GM12878 (cell line): ENCODE data around the gene OPN1SW. TPM values are rescaled to one million over a fixed set of nuclear protein-coding genes. Genes with fewer than 3 reads are reported as not detected.

ENCODE experiments used
- ATAC-seq: fragments of 200-7000 bp; cut with Tn5 transposase; 3 replicates; pipeline ENCODE4 v1.9.1; 2020; ENCODE audit warnings: mild to moderate bottlenecking, moderate library complexity
- BruUV-seq: library from RNA; stranded (reverse); fragments of 400-500 nt; replicated peaks from 2 replicates; lab custom pipeline; 2021; lab: Mats Ljungman, UMichigan
- CTCF ChIA-PET: fragments of 300-600 bp; sonication (Branson Sonifier 250); formaldehyde crosslinking; extraction: SDS; loops from one replicate; lab custom pipeline; 2021; ENCODE audit warnings: inconsistent platforms; lab: Yijun Ruan, JAX
- POLR2A ChIA-PET: fragments of 350-600 bp; formaldehyde crosslinking; extraction: SDS; loops from one replicate; lab custom pipeline; 2021; ENCODE audit warnings: inconsistent platforms; lab: Charles Lee
- RAD21 ChIA-PET: fragments of 300-600 bp; sonication (Branson Sonifier 250); formaldehyde crosslinking; loops from one replicate; lab custom pipeline; 2023; ENCODE audit warnings: antibody characterized with exemption; ENCODE audit not compliant: unreplicated experiment; lab: Charles Lee
- SMC1A ChIA-PET: fragments of 300-600 bp; sonication (Branson Sonifier 250); formaldehyde crosslinking; loops from one replicate; lab custom pipeline; 2023; ENCODE audit not compliant: unreplicated experiment, uncharacterized antibody; lab: Charles Lee
- DNase-seq: peaks from one replicate; pipeline ENCODE4 v3.0.0-alpha.2; 2011; ENCODE audit warnings: low read depth, low spot score
- FAIRE-seq: peaks from 3 replicates; lab custom pipeline; 2011; peaks lifted over from hg19 to GRCh38; lab: Jason Lieb, UNC
- H2AFZ ChIP-seq: 2 replicates; pipeline ENCODE4 v1.6.0; 2011; ENCODE audit warnings: low read depth, low read length, control low read depth; ENCODE audit not compliant: control insufficient read depth
- H3K27ac ChIP-seq: 2 replicates; pipeline ENCODE4 v1.5.1; 2011; ENCODE audit warnings: control low read depth; ENCODE audit not compliant: control insufficient read depth, insufficient read depth
- H3K27me3 ChIP-seq, 2 experiments: replicated peaks in 1 of 2; 2 replicates each; pipeline versions ENCODE4 v1.6.0 to v1.6.1; 2011; ENCODE audit warnings: low read length in 1 of 2; ENCODE audit not compliant: control insufficient read depth in 2 of 2, insufficient read depth in 2 of 2
- H3K36me3 ChIP-seq, 2 experiments: 2 replicates each; pipeline ENCODE4 v1.5.1; 2011; ENCODE audit warnings: low read length in 1 of 2; ENCODE audit not compliant: control insufficient read depth in 2 of 2, insufficient read depth in 2 of 2
- H3K4me1 ChIP-seq: 2 replicates; pipeline ENCODE4 v1.6.1; 2011; ENCODE audit warnings: mild to moderate bottlenecking, low read length, moderate library complexity, mixed read lengths; ENCODE audit not compliant: control insufficient read depth, insufficient read depth
- H3K4me2 ChIP-seq: 2 replicates; pipeline ENCODE4 v1.6.0; 2011; ENCODE audit warnings: control low read depth; ENCODE audit not compliant: control insufficient read depth, insufficient read depth
- H3K4me3 ChIP-seq: fragments of 200-600 bp; sonication (generic); 2 replicates; pipeline ENCODE4 v1.5.1; 2016
- H3K79me2 ChIP-seq: 2 replicates; pipeline ENCODE4 v1.6.0; 2011; ENCODE audit warnings: low read length; ENCODE audit not compliant: control insufficient read depth, insufficient read depth
- H3K9ac ChIP-seq: 2 replicates; pipeline ENCODE4 v1.8.0; 2011; ENCODE audit warnings: low read length, control low read depth, mixed read lengths; ENCODE audit not compliant: control insufficient read depth, insufficient read depth
- H3K9me3 ChIP-seq: replicated peaks from 3 replicates; pipeline ENCODE4 v1.5.1; 2011; ENCODE audit warnings: mild to moderate bottlenecking, low read length; ENCODE audit not compliant: control insufficient read depth, insufficient read depth
- H4K20me1 ChIP-seq: 2 replicates; pipeline ENCODE4 v1.6.0; 2011; ENCODE audit not compliant: control insufficient read depth, insufficient read depth
- BHLHE40 ChIP-seq, 2 experiments: fragments of 450-650 bp in 1 of 2; IDR thresholded peaks; 2 replicates each; pipeline ENCODE4 v1.6.1; 2011 to 2017; ENCODE audit warnings: low read depth in 2 of 2, borderline replicate concordance in 1 of 2, improper control_type of control experiment in 1 of 2, low read length in 1 of 2, mild to moderate bottlenecking in 1 of 2
- CEBPB ChIP-seq, 2 experiments: fragments of 150-350 bp in 1 of 2; IDR thresholded peaks; 2 replicates each; pipeline ENCODE4 v1.6.1; 2012 to 2014; ENCODE audit warnings: low read depth in 2 of 2, low read length in 2 of 2, borderline replicate concordance in 1 of 2, inconsistent platforms in 1 of 2
- CHD2 ChIP-seq: IDR thresholded peaks from 2 replicates; pipeline ENCODE4 v1.6.1; 2011; ENCODE audit warnings: low read depth, low read length, improper control_type of control experiment, borderline replicate concordance
- HDAC2 ChIP-seq: fragments of 200-600 bp; sonication (generic); IDR thresholded peaks from 2 replicates; pipeline ENCODE4 v1.6.1; 2017
- JUNB ChIP-seq: IDR thresholded peaks from 2 replicates; pipeline ENCODE4 v1.6.1; 2016; ENCODE audit warnings: antibody characterized with exemption, mild to moderate bottlenecking
- POLR2A ChIP-seq: IDR thresholded peaks from 2 replicates; pipeline ENCODE4 v1.6.1; 2011; ENCODE audit warnings: low read depth, mild to moderate bottlenecking, low read length
- RAD51 ChIP-seq: fragments of 450-650 bp; IDR thresholded peaks from 2 replicates; pipeline ENCODE4 v1.6.1; 2016; ENCODE audit warnings: moderate library complexity, mild to moderate bottlenecking, inconsistent platforms
- SPI1 ChIP-seq: IDR thresholded peaks from 2 replicates; pipeline ENCODE4 v1.6.1; 2011; ENCODE audit warnings: low read depth, mild to moderate bottlenecking, low read length, moderate library complexity, borderline replicate concordance; ENCODE audit not compliant: insufficient read depth
- TBL1XR1 ChIP-seq: IDR thresholded peaks from 2 replicates; pipeline ENCODE4 v1.6.1; 2012; ENCODE audit warnings: low read depth, low read length, improper control_type of control experiment
- YY1 ChIP-seq: IDR thresholded peaks from 2 replicates; pipeline ENCODE4 v1.6.1; 2011; ENCODE audit warnings: low read depth, mild to moderate bottlenecking, low read length
- WGBS: methylation state at CpG from one replicate; pipeline ENCODE4 v1.1.6; 2016; ENCODE audit warnings: low lambda C conversion rate; ENCODE audit not compliant: insufficient replicate concordance, insufficient coverage; ENCODE audit errors: missing lambda C conversion rate; 5-methylcytosine and 5-hydroxymethylcytosine counted together
- in situ Hi-C: fragments of 300-500 bp; cut with MboI; formaldehyde crosslinking; loops from 9 replicates; pipeline ENCODE4 v1.14.3; 2018; ENCODE audit warnings: mixed read lengths
- intact Hi-C: fragments of 100-400 bp; cut with micrococcal nuclease; formaldehyde crosslinking; loops from one replicate; pipeline ENCODE4 v1.14.2; 2022; ENCODE audit not compliant: unreplicated experiment
- polyA plus RNA-seq, 11 experiments: library from polyadenylated mRNA; depleted of rRNA in 4 of 11; unstranded in 6 of 11; stranded (reverse) in 5 of 11; fragments of >200 nt; fragmentation: Nextera tagmentation in 4 of 11; fragmentation: Illumina TruSeq in 1 of 11; extraction: Ambion mirVana in 4 of 11; extraction: Trizol in 1 of 11; gene quantifications; 1 replicate in 1 of 11; 2 replicates in 10 of 11; pipeline versions ENCODE4 v1.2.1 to v1.2.3, GENCODE V29; 2011 to 2016; ENCODE audit warnings: inconsistent platforms in 2 of 11, missing spikeins in 2 of 11, low read depth in 1 of 11
- total RNA-seq, 4 experiments: library from RNA; depleted of rRNA in 3 of 4; stranded (reverse); fragments of >200 nt in 3 of 4; fragmentation: Illumina TruSeq in 1 of 4; extraction: Trizol in 1 of 4; gene quantifications; 2 replicates each; pipeline versions ENCODE4 v1.2.1 to v1.2.3, GENCODE V29; 2013 to 2021

The OPN1SW gene
- total and polyA plus RNA-seq, 10 of the 15 experiments (the other 5 are each of a cell fraction or from before 2014, with no cell fraction given), result 0.11 to 0.35 (median 0.19) TPM; not detected in 6

DNA sequence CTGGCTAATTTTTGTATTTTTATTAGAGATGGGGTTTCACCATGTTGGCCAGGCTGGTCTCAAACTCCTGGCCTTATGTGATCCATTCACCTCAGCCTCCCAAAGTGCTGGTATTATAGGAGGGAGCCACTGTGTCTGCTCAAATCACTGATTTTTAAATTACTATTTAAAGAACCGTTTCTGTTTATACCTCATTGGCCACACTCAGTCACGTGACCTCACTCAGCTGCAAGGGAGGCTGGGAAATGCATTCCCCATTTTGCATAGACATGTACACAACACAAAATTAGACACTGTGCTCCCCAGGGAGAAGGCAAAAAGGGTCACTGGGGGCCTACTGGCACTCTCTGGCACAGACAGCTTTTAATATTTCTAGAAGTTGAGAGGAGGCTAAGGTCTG, 50.1 kb downstream of the OPN1SW start:
- TF ChIP-seq YY1 (peak; percentile 30; the same call in 1 of the 2 replicates), BHLHE40 (IDR thresholded peaks at IDR 0.05; ENCODE audit: borderline replicate concordance in 1 of 2, low read depth in 2 of 2, low read length in 1 of 2) (peak in 1 of 2 experiments; percentile 30; a peak in 1 of 4 replicates), JUNB (no peak), HDAC2 (no peak), SPI1 (no peak), CEBPB (IDR thresholded peaks at IDR 0.05; ENCODE audit: borderline replicate concordance in 1 of 2, low read depth in 2 of 2, low read length in 2 of 2) (no peak), RAD51 (peak; percentile 81), POLR2A (no peak), TBL1XR1 (no peak), CHD2 (no peak)
- no peak overlapping the region for H3K4me2 ChIP-seq
- no peaks in the 10 kb centered on the region for H3K4me1 ChIP-seq
- CTCF ChIA-PET, result interaction anchor here (1.1 to 2.5 kb wide), 5 partner anchors 12 to 299 kb away, joined by 3 to 13 read pairs (median 4); partner anchors contain the start of gene CALU
- 31% methylated on average over 2 of the region's 2 CpGs for WGBS
- H2AFZ ChIP-seq, result peak overlapping the region; percentile 3; the same call in 1 of the 2 replicates
- ATAC-seq (no peak), FAIRE-seq (no peak), DNase-seq (no peak)
- SMC1A ChIA-PET, result interaction anchor here (1.1 to 2.8 kb wide), 5 partner anchors 12 to 52 kb away, joined by 3 to 16 read pairs (median 4); partner anchors contain the start of gene CALU
- H3K9ac ChIP-seq, result no peak overlapping the region
- no peaks in the 10 kb centered on the region for H3K79me2 ChIP-seq
- H3K9me3 ChIP-seq, result no peaks in the 10 kb centered on the region; the same call in 2 of the 3 replicates
- H3K36me3 ChIP-seq, result no peaks in the 10 kb centered on the region
- intact Hi-C loops, result no loop called here
- H4K20me1 ChIP-seq, result no peaks in the 10 kb centered on the region
- RAD21 ChIA-PET, result interaction anchor here (0.9 kb wide), 1 partner anchor 23 kb away, joined by 3 read pairs; no protein-coding TSS in a partner anchor
- H3K27ac ChIP-seq, result no peak overlapping the region
- POLR2A ChIA-PET, result interaction anchor here (1.1 kb wide), 1 partner anchor 17 kb away, joined by 3 read pairs; no protein-coding TSS in a partner anchor
- H3K4me3 ChIP-seq, result no peak overlapping the region
- H3K27me3 ChIP-seq, result no peaks in the 10 kb centered on the region
- in situ Hi-C loops, result no loop called here
- BruUV-seq, result no TSS peak
